IPS-11a (cell line): ENCODE results near the gene MAP1B.
"Not testable (repeated sequence)": the region's sequence is repeated elsewhere in the genome, so short reads cannot be mapped to it uniquely, and the experiment has no call there.

Experiments used
- H3K4me3 ChIP-seq: one replicate; pipeline ENCODE4 v1.5.1; 2013; ENCODE audit warnings: low read depth, low read length, control low read depth

The MAP1B gene

GRCh38 chr5:72159501-72159911, 52.2 kb downstream of the MAP1B start:
- no peak overlapping the region for H3K4me3 ChIP-seq

GRCh38 chr5:72160329-72160728, 53.1 kb downstream of the MAP1B start:
- H3K4me3 ChIP-seq: no peak overlapping the region

- no peak overlapping the region for H3K4me3 ChIP-seq
Measured at GRCh38 chr5:72160959-72161358, 53.7 kb downstream of the MAP1B start.

- no peak overlapping the region for H3K4me3 ChIP-seq
Measured at GRCh38 chr5:72161951-72162350, 54.7 kb downstream of the MAP1B start.

- no peak overlapping the region for H3K4me3 ChIP-seq
Measured at GRCh38 chr5:72163349-72163983, 56.2 kb downstream of the MAP1B start.

GRCh38 chr5:72166070-72166979, 59.0 kb downstream of the MAP1B start:
- H3K4me3 ChIP-seq: no peak overlapping the region

GRCh38 chr5:72167257-72167656, 60.0 kb downstream of the MAP1B start:
- no peak overlapping the region for H3K4me3 ChIP-seq

GRCh38 chr5:72167804-72168203, 60.5 kb downstream of the MAP1B start:
- H3K4me3 ChIP-seq: no peak overlapping the region

- H3K4me3 ChIP-seq: no peak overlapping the region
Measured at GRCh38 chr5:72170101-72170500, 62.8 kb downstream of the MAP1B start.

- not testable (repeated sequence) for H3K4me3 ChIP-seq
Measured at GRCh38 chr5:72171181-72171580, 63.9 kb downstream of the MAP1B start.

- no peak overlapping the region for H3K4me3 ChIP-seq
Measured at GRCh38 chr5:72171667-72172066, 64.4 kb downstream of the MAP1B start.

- H3K4me3 ChIP-seq: no peak overlapping the region
Measured at GRCh38 chr5:72172786-72173185, 65.5 kb downstream of the MAP1B start.

- no peak overlapping the region for H3K4me3 ChIP-seq
Measured at GRCh38 chr5:72177538-72177937, 70.3 kb downstream of the MAP1B start.

GRCh38 chr5:72179028-72179815, 71.9 kb downstream of the MAP1B start:
- no peak overlapping the region for H3K4me3 ChIP-seq

- H3K4me3 ChIP-seq: no peak overlapping the region
Measured at GRCh38 chr5:72179816-72180440, 72.7 kb downstream of the MAP1B start.

GRCh38 chr5:72180925-72181324, 73.7 kb downstream of the MAP1B start:
- no peak overlapping the region for H3K4me3 ChIP-seq

- no peak overlapping the region for H3K4me3 ChIP-seq
Measured at GRCh38 chr5:72182686-72183085, 75.4 kb downstream of the MAP1B start.

GRCh38 chr5:72183101-72183520, 75.8 kb downstream of the MAP1B start:
- no peak overlapping the region for H3K4me3 ChIP-seq

GRCh38 chr5:72184408-72184807, 77.1 kb downstream of the MAP1B start:
- no peak overlapping the region for H3K4me3 ChIP-seq

- H3K4me3 ChIP-seq: no peak overlapping the region
Measured at GRCh38 chr5:72185496-72186329, 78.4 kb downstream of the MAP1B start.
